ENCODE measurements around the gene PRR20D. TPM values are rescaled to one million over a fixed set of nuclear protein-coding genes. Genes with fewer than 3 reads are reported as not detected.

The PRR20D gene
- total and polyA plus RNA-seq, 2 of the 8 experiments (the other 6 are each of a cell fraction or from before 2014, with no cell fraction given), result not detected

GRCh38 chr13:57212989-57213388 is 52.6 kb downstream of the PRR20D start:
- DNase-seq (ENCODE audit: low read depth in 1 of 2, low spot score in 2 of 2), result no peak
- H3K56ac ChIP-seq (replicated peaks; ENCODE audit: insufficient read length, low read depth, low read length), result no peak overlapping the region
- no peak overlapping the region for H3K14ac ChIP-seq (ENCODE audit: insufficient read length)
- no peaks in the 10 kb centered on the region for H3K9me3 ChIP-seq (ENCODE audit: insufficient read depth in 2 of 2, low read depth in 1 of 2, low read length in 1 of 2)
- H3K27me3 ChIP-seq (replicated peaks in 1 of 4; ENCODE audit: control insufficient read depth in 3 of 4, extremely low read depth in 1 of 4, insufficient read depth in 3 of 4, low read length in 3 of 4), result no peaks in the 10 kb centered on the region
- H3K27ac ChIP-seq (ENCODE audit: low read depth, low read length), result no peak overlapping the region
- H2BK12ac ChIP-seq (ENCODE audit: low read depth, low read length), result no peak overlapping the region
- H3K4me3 ChIP-seq (ENCODE audit: extremely low read depth in 1 of 4, insufficient read depth in 2 of 4, low read depth in 3 of 4, low read length in 4 of 4), result no peak overlapping the region
- no peaks in the 10 kb centered on the region for H3K79me2 ChIP-seq (ENCODE audit: control insufficient read depth in 1 of 2, insufficient read depth in 2 of 2, low read length in 2 of 2)
- no peak overlapping the region for H3K9ac ChIP-seq (replicated peaks in 1 of 4; ENCODE audit: extremely low read depth in 1 of 4, low read depth in 3 of 4, low read length in 3 of 4)
- H3K18ac ChIP-seq (ENCODE audit: extremely low read depth, low read length), result no peak overlapping the region
- H3K23me2 ChIP-seq (ENCODE audit: low read depth, low read length), result no peaks in the 10 kb centered on the region
- H2BK20ac ChIP-seq (ENCODE audit: low read length), result no peak overlapping the region
- no peak overlapping the region for H4K91ac ChIP-seq (replicated peaks; ENCODE audit: insufficient read length, low read length)
- no peak overlapping the region for H3K23ac ChIP-seq (ENCODE audit: insufficient read length)
- CTCF ChIA-PET (ENCODE audit: partially characterized antibody), result no interaction called here
- H3K36me3 ChIP-seq (ENCODE audit: control insufficient read depth in 2 of 4, insufficient read depth in 4 of 4, low read length in 3 of 4), result no peaks in the 10 kb centered on the region
- no peak overlapping the region for H4K8ac ChIP-seq (ENCODE audit: extremely low read depth, insufficient read depth, low read length)
- H2BK120ac ChIP-seq (replicated peaks; ENCODE audit: low read depth, low read length), result no peak overlapping the region
- H2AK5ac ChIP-seq (ENCODE audit: low read depth, low read length), result no peak overlapping the region
- H3K4ac ChIP-seq (replicated peaks; ENCODE audit: insufficient read length, low read depth, low read length), result no peak overlapping the region
- H3K4me1 ChIP-seq (replicated peaks in 1 of 4; ENCODE audit: control insufficient read depth in 3 of 4, insufficient read depth in 4 of 4, low read length in 3 of 4), result no peaks in the 10 kb centered on the region
- FAIRE-seq, result no peak
- no peak overlapping the region for H2BK5ac ChIP-seq (ENCODE audit: low read depth, low read length)
- H2AFZ ChIP-seq (ENCODE audit: low read length), result no peak overlapping the region
- H3K4me2 ChIP-seq (ENCODE audit: insufficient read depth in 1 of 2, low read depth in 2 of 2, low read length in 2 of 2), result no peak overlapping the region
- 100% methylated on average over 1 of the region's 1 CpG; no CpG with 5 or more reads in 1 of the 2 experiments for WGBS, 2 experiments (ENCODE audit: extremely low coverage in 1 of 2, insufficient coverage in 1 of 2, insufficient read length in 1 of 2, insufficient replicate concordance in 2 of 2, low coverage in 1 of 2, low lambda C conversion rate in 2 of 2, missing lambda C conversion rate in 1 of 2)
- H2BK15ac ChIP-seq (ENCODE audit: low read length), result no peak overlapping the region
- H4K20me1 ChIP-seq (replicated peaks in 1 of 2; ENCODE audit: control insufficient read depth in 1 of 2, insufficient read depth in 2 of 2, low read length in 2 of 2), result no peaks in the 10 kb centered on the region
- no peaks in the 10 kb centered on the region for H3K79me1 ChIP-seq (ENCODE audit: low read depth, low read length)
- POLR2A ChIA-PET (ENCODE audit: partially characterized antibody), result no interaction called here
- TF ChIP-seq GABPA (IDR thresholded peaks at IDR 0.05; ENCODE audit: borderline replicate concordance, insufficient read depth, low read length) (no peak), POU5F1 (IDR thresholded peaks at IDR 0.05; ENCODE audit: low read depth, low read length) (no peak), FOSL1 (IDR thresholded peaks at IDR 0.05; ENCODE audit: insufficient read depth, low read depth, low read length) (no peak), CTCF (IDR thresholded peaks at IDR 0.05; ENCODE audit: control extremely low read depth in 1 of 3, insufficient read depth in 1 of 3, low read depth in 1 of 3, low read length in 3 of 3) (no peak), RXRA (IDR thresholded peaks at IDR 0.05; ENCODE audit: insufficient read depth, low read depth, low read length) (no peak)
- H4K5ac ChIP-seq (ENCODE audit: insufficient read length, low read depth, low read length), result no peak overlapping the region
